SK-N-SH (cell line): ENCODE measurements around the gene NMT2. TPM values are rescaled to one million over a fixed set of nuclear protein-coding genes. Genes with fewer than 3 reads are reported as not detected.

Experiments used
- CTCF ChIA-PET: fragments of 300-600, 350-600 bp; formaldehyde crosslinking; extraction: SDS; loops from one replicate; lab custom pipeline; 2021; lab: Yijun Ruan, JAX
- POLR2A ChIA-PET: fragments of 350-600 bp; sonication (Branson Sonifier 250); formaldehyde crosslinking; extraction: SDS; loops from one replicate; lab custom pipeline; 2020; ENCODE audit warnings: antibody characterized with exemption, inconsistent platforms; lab: Yijun Ruan, JAX
- DNase-seq: peaks from one replicate; pipeline ENCODE4 v3.0.0; 2012
- H2AFZ ChIP-seq: fragments of 200-600 bp; sonication (generic); 2 replicates; pipeline ENCODE4 v1.8.1; 2016; ENCODE audit warnings: antibody characterized with exemption, mild to moderate bottlenecking, low read depth
- H3F3A ChIP-seq: fragments of 200-600 bp; sonication (generic); replicated peaks from 2 replicates; pipeline ENCODE3; 2016; ENCODE audit warnings: antibody characterized with exemption, mild to moderate bottlenecking; ENCODE audit not compliant: insufficient read depth
- H3K27ac ChIP-seq, 2 experiments: fragments of 200-500 bp in 1 of 2; fragments of 200-600 bp in 1 of 2; sonication (Bioruptor generic) in 1 of 2; sonication (generic), shearing (Covaris generic) in 1 of 2; 2 replicates each; pipeline versions ENCODE4 v1.5.1 to v1.6.1; 2014 to 2016; ENCODE audit warnings: low read depth in 2 of 2, inconsistent platforms in 1 of 2, low read length in 1 of 2, mild to moderate bottlenecking in 1 of 2, mixed read lengths in 1 of 2
- H3K27me3 ChIP-seq: fragments of 200-600 bp; sonication (generic), shearing (Covaris generic); 2 replicates; pipeline ENCODE4 v1.6.1; 2016; ENCODE audit warnings: mixed run types; ENCODE audit not compliant: insufficient read depth
- H3K36me3 ChIP-seq, 2 experiments: fragments of 200-500 bp in 1 of 2; fragments of 200-600 bp in 1 of 2; sonication (Bioruptor generic) in 1 of 2; sonication (generic) in 1 of 2; replicated peaks in 1 of 2; 2 replicates each; pipeline versions ENCODE3 to v1.5.1; 2014 to 2016; ENCODE audit warnings: low read length in 1 of 2, mild to moderate bottlenecking in 1 of 2; ENCODE audit not compliant: insufficient read depth in 2 of 2, control insufficient read depth in 1 of 2
- H3K4me1 ChIP-seq, 2 experiments: fragments of 200-500 bp in 1 of 2; fragments of 200-600 bp in 1 of 2; sonication (Bioruptor generic) in 1 of 2; sonication (generic), shearing (Covaris generic) in 1 of 2; 2 replicates each; pipeline versions ENCODE4 v1.5.1 to v1.6.1; 2014 to 2016; ENCODE audit warnings: low read depth in 1 of 2, low read length in 1 of 2, mixed run types in 1 of 2; ENCODE audit not compliant: insufficient read depth in 2 of 2, control insufficient read depth in 1 of 2
- H3K4me2 ChIP-seq: fragments of 200-600 bp; sonication (generic), shearing (Covaris generic); 2 replicates; pipeline ENCODE4 v1.6.1; 2017; ENCODE audit warnings: mixed run types
- H3K4me3 ChIP-seq, 2 experiments: fragments of 200-500 bp in 1 of 2; fragments of 200-600 bp in 1 of 2; sonication (Bioruptor generic) in 1 of 2; sonication (generic), shearing (Covaris generic) in 1 of 2; 2 replicates each; pipeline versions ENCODE4 v1.5.1 to v1.8.1; 2014 to 2016; ENCODE audit warnings: low read depth in 2 of 2, inconsistent platforms in 1 of 2, low read length in 1 of 2, mild to moderate bottlenecking in 1 of 2, mixed read lengths in 1 of 2, moderate library complexity in 1 of 2
- H3K79me2 ChIP-seq: fragments of 200-600 bp; sonication (generic); 2 replicates; pipeline ENCODE4 v1.8.1; 2017; ENCODE audit warnings: mild to moderate bottlenecking; ENCODE audit not compliant: insufficient read depth
- H3K9ac ChIP-seq: fragments of 200-600 bp; sonication (generic); 2 replicates; pipeline ENCODE4 v1.6.1; 2017; ENCODE audit warnings: mixed run types
- H3K9me2 ChIP-seq: fragments of 200-600 bp; sonication (generic); 2 replicates; pipeline ENCODE4 v1.6.1; 2017; ENCODE audit warnings: mixed run types
- H3K9me3 ChIP-seq: fragments of 200-600 bp; sonication (generic); 2 replicates; pipeline ENCODE4 v1.6.1; 2017; ENCODE audit warnings: mixed run types, mild to moderate bottlenecking, moderate library complexity
- H4K20me1 ChIP-seq: fragments of 200-600 bp; sonication (generic); 2 replicates; pipeline ENCODE4 v1.6.1; 2017; ENCODE audit warnings: mild to moderate bottlenecking, mixed run types; ENCODE audit not compliant: insufficient read depth
- CHD2 ChIP-seq: fragments of 150-350 bp; IDR thresholded peaks from 2 replicates; pipeline ENCODE4 v1.6.1; 2018; ENCODE audit warnings: low read length; ENCODE audit not compliant: partially characterized antibody
- CTCF ChIP-seq: fragments of 200-600 bp; sonication (generic); IDR thresholded peaks from 2 replicates; pipeline ENCODE4 v1.6.1; 2017; ENCODE audit warnings: antibody characterized with exemption, mild to moderate bottlenecking, moderate library complexity
- EP300 ChIP-seq, 2 experiments: IDR thresholded peaks; 2 replicates each; pipeline versions ENCODE4 v1.4.0 to v1.6.1; 2012; ENCODE audit warnings: borderline replicate concordance in 1 of 2, low read depth in 1 of 2, low read length in 1 of 2
- EZH2phosphoT487 ChIP-seq: fragments of 200-600 bp; sonication (generic); IDR thresholded peaks from 2 replicates; pipeline ENCODE4 v1.6.1; 2017; ENCODE audit warnings: low read depth, mixed run types, mild to moderate bottlenecking, antibody characterized with exemption, moderate library complexity, borderline replicate concordance
- FOSL2 ChIP-seq: IDR thresholded peaks from 2 replicates; pipeline ENCODE4 v1.4.0; 2012; ENCODE audit warnings: low read depth, mild to moderate bottlenecking, moderate library complexity, borderline replicate concordance
- FOXJ3 ChIP-seq: sonication (generic); formaldehyde crosslinking; IDR thresholded peaks from 2 replicates; pipeline ENCODE4 v1.5.1; 2020; ENCODE audit warnings: mild to moderate bottlenecking, missing genetic modification reagents
- FOXM1 ChIP-seq: IDR thresholded peaks from 2 replicates; pipeline ENCODE4 v1.4.0; 2012; ENCODE audit warnings: low read depth, mild to moderate bottlenecking
- GABPA ChIP-seq: IDR thresholded peaks from 2 replicates; pipeline ENCODE4 v1.4.0; 2012; ENCODE audit warnings: low read depth, mild to moderate bottlenecking
- JUND ChIP-seq: IDR thresholded peaks from 2 replicates; pipeline ENCODE4 v1.4.0; 2012
- MAX ChIP-seq: IDR thresholded peaks from 2 replicates; pipeline ENCODE4 v1.4.0; 2012; ENCODE audit warnings: low read depth
- MEF2A ChIP-seq: IDR thresholded peaks from 2 replicates; pipeline ENCODE4 v1.4.0; 2012; ENCODE audit warnings: low read depth, borderline replicate concordance
- MXI1 ChIP-seq: IDR thresholded peaks from 2 replicates; pipeline ENCODE4 v1.6.1; 2012; ENCODE audit warnings: mild to moderate bottlenecking, low read depth, low read length, improper control_type of control experiment
- NRF1 ChIP-seq: IDR thresholded peaks from 2 replicates; pipeline ENCODE4 v1.6.1; 2012; ENCODE audit warnings: low read depth, mild to moderate bottlenecking, low read length
- RAD21 ChIP-seq: IDR thresholded peaks from 2 replicates; pipeline ENCODE4 v1.6.1; 2012; ENCODE audit warnings: mild to moderate bottlenecking, low read length
- RFX5 ChIP-seq: IDR thresholded peaks from 2 replicates; pipeline ENCODE4 v1.6.1; 2012; ENCODE audit warnings: mild to moderate bottlenecking, improper control_type of control experiment, low read length
- RXRA ChIP-seq: IDR thresholded peaks from 2 replicates; pipeline ENCODE4 v1.4.0; 2012; ENCODE audit warnings: low read depth, mild to moderate bottlenecking, borderline replicate concordance
- TCF12 ChIP-seq: IDR thresholded peaks from 2 replicates; pipeline ENCODE4 v1.4.0; 2012
- TEAD4 ChIP-seq: IDR thresholded peaks from 2 replicates; pipeline ENCODE4 v1.4.0; 2012; ENCODE audit warnings: mild to moderate bottlenecking, borderline replicate concordance; ENCODE audit not compliant: insufficient read depth
- USF2 ChIP-seq: fragments of 150-350 bp; IDR thresholded peaks from 2 replicates; pipeline ENCODE4 v1.6.1; 2017; ENCODE audit warnings: antibody characterized with exemption, low read length, low read depth, borderline replicate concordance
- YY1 ChIP-seq: IDR thresholded peaks from 2 replicates; pipeline ENCODE4 v1.4.0; 2012; ENCODE audit warnings: low read depth, mild to moderate bottlenecking
- WGBS: methylation state at CpG from one replicate; pipeline ENCODE4 v1.1.6; 2017; ENCODE audit warnings: low lambda C conversion rate; 5-methylcytosine and 5-hydroxymethylcytosine counted together
- polyA plus RNA-seq, 3 experiments: library from polyadenylated mRNA; depleted of rRNA; stranded (reverse); fragments of >200 nt; gene quantifications; 2 replicates each; pipeline ENCODE4 v1.2.3, GENCODE V29; 2012

The NMT2 gene
- polyA plus RNA-seq, 1 of the 3 experiments (the other 2 are of a cell fraction), result 25.9 TPM

GRCh38 chr10:15201589-15202300 lies 33.3 kb upstream of the NMT2 start:
- peak overlapping the region in 1 of 2 experiments; percentile 5; a peak in 1 of 4 replicates for H3K4me3 ChIP-seq
- H3K79me2 ChIP-seq, result no peaks in the 10 kb centered on the region
- H3K36me3 ChIP-seq, result peaks cover 0 to 2% of the 10 kb centered on the region in 2 experiments
- 33% methylated on average over 6 of the region's 6 CpGs for WGBS
- peak overlapping the region; percentile 61 for H3K4me2 ChIP-seq
- no peaks in the 10 kb centered on the region for H3K9me3 ChIP-seq
- H4K20me1 ChIP-seq, result no peaks in the 10 kb centered on the region
- H3K9ac ChIP-seq, result peak overlapping the region; percentile 52
- 0 out of 2 replicates have a peak overlapping the region, but pooled peaks have one; percentile 11 for H2AFZ ChIP-seq
- H3K27ac ChIP-seq, result peak overlapping the region; percentile 40 to 74; a peak in 3 of 4 replicates
- peaks cover 37% of the 10 kb centered on the region for H3F3A ChIP-seq
- no peaks in the 10 kb centered on the region for H3K9me2 ChIP-seq
- CTCF ChIA-PET, result interaction anchor here (0.8 to 1.3 kb wide), 3 partner anchors 9 to 20 kb away, joined by 3 to 4 read pairs (median 3); no protein-coding TSS in a partner anchor
- peaks cover 0 to 46% of the 10 kb centered on the region in 2 experiments; a peak in 3 of 4 replicates for H3K4me1 ChIP-seq
- POLR2A ChIA-PET, result no interaction called here
- DNase-seq, result no peak
- H3K27me3 ChIP-seq, result no peaks in the 10 kb centered on the region
- TF ChIP-seq RAD21 (no peak), MEF2A (no peak), RXRA (peak; percentile 56; the same call in 1 of the 2 replicates), FOSL2 (peak; percentile 61; the same call in 1 of the 2 replicates), EP300 (IDR thresholded peaks at IDR 0.05; ENCODE audit: borderline replicate concordance in 1 of 2, low read depth in 1 of 2, low read length in 1 of 2) (peak in 1 of 2 experiments; percentile 20; a peak in 1 of 4 replicates), FOXM1 (no peak), RFX5 (no peak), CHD2 (no peak), NRF1 (no peak), JUND (peak; percentile 46), MXI1 (no peak)

GRCh38 chr10:15200626-15201025 lies 32.1 kb upstream of the NMT2 start:
- Histone ChIP-seq H3F3A (peaks cover 37% of the 10 kb centered on the region), H3K4me2 (peak overlapping the region; percentile 46), H3K9ac (no peak overlapping the region), H3K79me2 (no peaks in the 10 kb centered on the region), H3K4me1 (peaks cover 0 to 51% of the 10 kb centered on the region in 2 experiments; a peak in 3 of 4 replicates), H4K20me1 (no peaks in the 10 kb centered on the region), H3K27me3 (no peaks in the 10 kb centered on the region), H3K9me2 (no peaks in the 10 kb centered on the region), H3K36me3 (no peaks in the 10 kb centered on the region), H3K27ac (peak overlapping the region in 1 of 2 experiments; percentile 74; a peak in 2 of 4 replicates), H3K9me3 (no peaks in the 10 kb centered on the region), H3K4me3 (no peak overlapping the region), H2AFZ (no peak overlapping the region)
- 10% methylated on average over 2 of the region's 2 CpGs for WGBS
- DNase-seq, result no peak
- CTCF ChIA-PET, result interaction anchor here (0.8 to 1.3 kb wide), 4 partner anchors 10 to 19 kb away, joined by 3 to 4 read pairs (median 4); no protein-coding TSS in a partner anchor
- POLR2A ChIA-PET, result no interaction called here
- no peak for TF ChIP-seq RFX5
- TF ChIP-seq USF2, result no peak
- no peak for TF ChIP-seq YY1
- TF ChIP-seq EZH2phosphoT487, result no peak
- no peak for TF ChIP-seq FOXJ3 (CRISPR knock-in tag)
- no peak for TF ChIP-seq CTCF
- TF ChIP-seq TCF12, result peak; percentile 99
- TF ChIP-seq MAX, result no peak
- peak; percentile 100 for TF ChIP-seq TEAD4
- TF ChIP-seq RXRA, result peak; percentile 99
- peak; percentile 84 for TF ChIP-seq MEF2A
- TF ChIP-seq CHD2, result no peak
- TF ChIP-seq EP300 (IDR thresholded peaks at IDR 0.05; ENCODE audit: borderline replicate concordance in 1 of 2, low read depth in 1 of 2, low read length in 1 of 2), result peak in 1 of 2 experiments; percentile 98; a peak in 2 of 4 replicates
- TF ChIP-seq GABPA, result no peak; the same call in 1 of the 2 replicates
- no peak for TF ChIP-seq MXI1
